ENCODE data around the gene GSTP1. TPM values are rescaled to one million over a fixed set of nuclear protein-coding genes. Genes with fewer than 3 reads are reported as not detected.

Gene GSTP1
- total RNA-seq, 2 donors from 2014 or later = 540 to 577 TPM

GRCh38 chr11:67627812-67628624 lies 44.4 kb downstream of the GSTP1 start:
- TF ChIP-seq POLR2AphosphoS5 (IDR thresholded peaks at IDR 0.05) (no peak), CTCF (IDR thresholded peaks at IDR 0.05) (no peak), POLR2A (IDR thresholded peaks at IDR 0.05) (no peak)
- no peak overlapping the region for H3K4me3 ChIP-seq
- H3K27me3 ChIP-seq (replicated peaks; ENCODE audit: insufficient read depth) = no peaks in the 10 kb centered on the region
- no peak for DNase-seq (ENCODE audit: low spot score)
- WGBS = 82% methylated on average over 15 of the region's 15 CpGs
- H3K27ac ChIP-seq = no peak overlapping the region
- H3K4me1 ChIP-seq (replicated peaks) = peaks cover 4% of the 10 kb centered on the region
- intact Hi-C loops (cut with DNase I) = no loop called here
- H3K36me3 ChIP-seq = no peaks in the 10 kb centered on the region
- H3K9me3 ChIP-seq = no peaks in the 10 kb centered on the region

GRCh38 chr11:67628710-67629385 lies 45.2 kb downstream of the GSTP1 start:
- 61% methylated on average over 22 of the region's 25 CpGs for WGBS
- Histone ChIP-seq H3K4me3 (peak overlapping the region; percentile 56 to 58), H3K36me3 (no peaks in the 10 kb centered on the region), H3K4me1 (replicated peaks) (peaks cover 4% of the 10 kb centered on the region), H3K27ac (peak overlapping the region; percentile 97), H3K27me3 (replicated peaks; ENCODE audit: insufficient read depth) (no peaks in the 10 kb centered on the region), H3K9me3 (no peaks in the 10 kb centered on the region)
- TF ChIP-seq CTCF (IDR thresholded peaks at IDR 0.05) (no peak), POLR2AphosphoS5 (IDR thresholded peaks at IDR 0.05) (no peak), POLR2A (IDR thresholded peaks at IDR 0.05) (no peak)
- no peak for DNase-seq (ENCODE audit: low spot score)
- intact Hi-C loops (cut with DNase I) = no loop called here

DNA sequence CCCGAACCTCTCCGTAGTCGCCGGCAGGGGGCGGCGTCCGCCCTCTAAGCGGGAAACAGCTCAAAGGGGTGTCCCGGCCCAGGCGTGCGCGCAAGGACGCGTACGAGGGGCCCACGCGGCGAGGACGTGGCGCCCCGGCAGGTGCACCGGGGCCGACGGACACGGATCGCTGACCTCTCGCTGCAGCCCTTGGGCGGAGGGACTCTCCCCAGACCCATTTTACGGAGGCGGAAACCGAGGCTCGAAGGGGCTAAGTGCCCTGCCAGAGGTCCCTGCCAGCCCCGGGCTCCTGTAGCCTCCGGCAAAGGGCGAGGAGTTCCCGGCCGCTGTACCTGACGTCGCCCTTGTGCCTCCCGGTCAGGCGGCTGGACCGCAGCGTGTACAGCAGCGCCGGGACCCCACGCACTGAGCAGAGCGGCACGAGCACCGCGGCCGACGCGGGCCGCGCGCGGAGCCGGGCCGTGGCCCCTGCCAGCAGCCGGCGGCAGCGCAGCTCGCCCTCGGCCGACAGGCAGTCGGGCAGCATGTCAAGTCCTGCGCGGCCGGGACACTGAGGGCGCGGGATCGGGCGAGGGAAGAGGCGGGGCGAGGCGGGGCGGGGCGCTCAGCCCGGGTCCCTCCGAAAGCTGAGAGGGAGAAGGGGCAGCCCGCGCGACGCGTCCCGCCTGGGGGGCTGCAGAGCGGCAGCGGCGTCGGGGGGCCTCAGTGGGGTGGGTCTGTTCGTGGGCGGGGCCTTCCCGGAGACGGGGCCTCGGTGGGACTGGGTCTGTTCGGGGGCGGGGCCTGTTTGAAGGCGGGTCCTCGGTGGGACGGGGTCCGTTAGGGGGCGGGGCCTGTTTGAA lies 46.0 kb downstream of the GSTP1 start, which contains the start of gene NUDT8:
NUDT8 (minus strand) TSS at position 552 of the 842 bp plus-strand sequence; CDS start at position 526, 26 bp downstream.
- Histone ChIP-seq H3K4me1 (replicated peaks) (peaks cover 4% of the 10 kb centered on the region), H3K27ac (peak within 1 kb of the TSS; percentile 97), H3K9me3 (no peaks in the 10 kb centered on the region), H3K36me3 (no peaks in the 10 kb centered on the region), H3K4me3 (peak within 1 kb of the TSS; percentile 56 to 58), H3K27me3 (replicated peaks; ENCODE audit: insufficient read depth) (no peaks in the 10 kb centered on the region)
- TF ChIP-seq CTCF (IDR thresholded peaks at IDR 0.05) (peak; percentile 76 to 96 (median 90)), POLR2AphosphoS5 (IDR thresholded peaks at IDR 0.05) (peak; percentile 67), POLR2A (IDR thresholded peaks at IDR 0.05) (peak; percentile 71)
- 2% methylated on average over 50 of the region's 102 CpGs for WGBS
- peak; percentile 70 for DNase-seq (ENCODE audit: low spot score)
- intact Hi-C loops (cut with DNase I) = loop anchor here (10.0 kb wide), 1 partner anchor 175 kb away; no protein-coding TSS in a partner anchor

DNA sequence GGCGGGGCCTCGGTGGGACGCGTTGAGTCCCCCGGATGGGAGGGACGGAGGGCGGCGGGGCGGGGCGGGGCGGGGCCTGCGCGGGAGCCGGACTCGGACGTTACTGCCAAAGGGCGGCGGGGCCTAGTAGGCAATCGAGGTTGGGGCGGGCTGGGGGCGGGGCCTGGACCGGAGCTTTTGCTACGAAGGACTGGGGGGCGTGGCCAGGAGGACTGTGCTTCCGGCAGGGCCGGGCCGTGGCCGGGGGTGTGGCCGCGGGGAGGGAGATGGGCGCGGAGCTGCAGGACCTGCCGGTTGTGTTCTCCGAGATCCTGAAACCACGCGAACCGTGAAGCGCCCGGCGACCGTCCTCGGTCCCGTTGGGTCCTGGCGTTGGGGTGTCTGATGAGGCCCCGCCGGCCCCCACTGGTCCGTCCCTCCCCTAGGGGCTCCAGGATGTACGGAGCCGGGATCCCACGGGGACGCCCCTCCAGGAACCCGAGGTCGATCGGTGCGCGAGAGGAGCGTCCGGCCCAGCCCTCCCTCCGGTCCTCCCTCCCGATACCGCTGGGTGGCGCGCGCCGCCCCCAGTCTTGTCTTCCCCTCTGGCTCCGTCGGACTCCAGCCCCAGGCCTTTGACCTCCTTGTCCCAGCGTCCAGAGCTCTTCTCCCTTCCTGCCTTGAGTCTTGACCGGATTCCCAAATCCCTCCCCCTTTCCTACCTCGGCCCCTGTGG lies 46.8 kb downstream of the GSTP1 start:
- peak overlapping the region; percentile 97 for H3K27ac ChIP-seq
- peak; percentile 99 for DNase-seq (ENCODE audit: low spot score)
- peaks cover 4% of the 10 kb centered on the region for H3K4me1 ChIP-seq (replicated peaks)
- no peaks in the 10 kb centered on the region for H3K9me3 ChIP-seq
- peak overlapping the region; percentile 56 to 58 for H3K4me3 ChIP-seq
- no peaks in the 10 kb centered on the region for H3K27me3 ChIP-seq (replicated peaks; ENCODE audit: insufficient read depth)
- H3K36me3 ChIP-seq = no peaks in the 10 kb centered on the region
- TF ChIP-seq POLR2AphosphoS5 (IDR thresholded peaks at IDR 0.05) (peak; percentile 88), POLR2A (IDR thresholded peaks at IDR 0.05) (peak; percentile 94), CTCF (IDR thresholded peaks at IDR 0.05) (peak; percentile 49 to 91 (median 76))
- WGBS = under 1% methylated on average over 48 of the region's 70 CpGs
- intact Hi-C loops (cut with DNase I) = loop anchor here (10.0 kb wide), 1 partner anchor 174 kb away; no protein-coding TSS in a partner anchor
